NK-92 treated with Interleukin-12 subunit alpha and Interleukin-12 subunit beta, amount 100 ng/mL, for 24 hours (cell line): ENCODE results near the gene KIFC1.

Experiments
- DNase-seq: peaks from one replicate; lab custom pipeline; 2025; lab: John Stamatoyannopoulos, UW

KIFC1 gene

DNA sequence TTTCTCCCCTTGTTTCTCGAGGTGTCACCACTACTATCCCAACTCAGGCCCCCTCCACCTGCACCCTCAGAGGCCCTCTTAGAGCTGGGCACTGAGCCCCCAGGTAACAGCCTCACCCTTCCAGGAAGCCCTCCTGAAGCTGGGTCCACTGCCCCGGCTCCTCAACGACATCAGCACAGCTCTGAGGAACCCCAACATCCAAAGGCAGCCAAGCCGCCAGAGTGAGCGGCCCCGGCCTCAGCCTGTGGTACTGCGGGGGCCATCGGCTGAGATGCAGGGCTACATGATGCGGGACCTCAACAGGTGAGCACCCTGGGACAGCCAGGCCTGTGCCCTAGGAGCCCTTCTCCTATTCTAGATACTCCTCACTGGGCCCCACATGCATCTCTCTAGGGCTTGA, 49.8 kb downstream of the KIFC1 start:
- no peak for DNase-seq

- DNase-seq, result no peak
Observed at GRCh38 chr6:33442283-33442682, 50.7 kb downstream of the KIFC1 start.

DNA sequence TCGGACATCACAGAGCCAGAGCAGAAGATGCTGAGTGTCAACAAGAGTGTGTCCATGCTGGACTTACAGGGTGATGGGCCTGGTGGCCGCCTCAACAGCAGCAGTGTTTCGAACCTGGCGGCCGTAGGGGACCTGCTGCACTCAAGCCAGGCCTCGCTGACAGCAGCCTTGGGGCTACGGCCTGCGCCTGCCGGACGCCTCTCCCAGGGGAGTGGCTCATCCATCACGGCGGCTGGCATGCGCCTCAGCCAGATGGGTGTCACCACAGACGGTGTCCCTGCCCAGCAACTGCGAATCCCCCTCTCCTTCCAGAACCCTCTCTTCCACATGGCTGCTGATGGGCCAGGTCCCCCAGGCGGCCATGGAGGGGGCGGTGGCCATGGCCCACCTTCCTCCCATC, 51.4 kb downstream of the KIFC1 start:
- no peak for DNase-seq

DNA sequence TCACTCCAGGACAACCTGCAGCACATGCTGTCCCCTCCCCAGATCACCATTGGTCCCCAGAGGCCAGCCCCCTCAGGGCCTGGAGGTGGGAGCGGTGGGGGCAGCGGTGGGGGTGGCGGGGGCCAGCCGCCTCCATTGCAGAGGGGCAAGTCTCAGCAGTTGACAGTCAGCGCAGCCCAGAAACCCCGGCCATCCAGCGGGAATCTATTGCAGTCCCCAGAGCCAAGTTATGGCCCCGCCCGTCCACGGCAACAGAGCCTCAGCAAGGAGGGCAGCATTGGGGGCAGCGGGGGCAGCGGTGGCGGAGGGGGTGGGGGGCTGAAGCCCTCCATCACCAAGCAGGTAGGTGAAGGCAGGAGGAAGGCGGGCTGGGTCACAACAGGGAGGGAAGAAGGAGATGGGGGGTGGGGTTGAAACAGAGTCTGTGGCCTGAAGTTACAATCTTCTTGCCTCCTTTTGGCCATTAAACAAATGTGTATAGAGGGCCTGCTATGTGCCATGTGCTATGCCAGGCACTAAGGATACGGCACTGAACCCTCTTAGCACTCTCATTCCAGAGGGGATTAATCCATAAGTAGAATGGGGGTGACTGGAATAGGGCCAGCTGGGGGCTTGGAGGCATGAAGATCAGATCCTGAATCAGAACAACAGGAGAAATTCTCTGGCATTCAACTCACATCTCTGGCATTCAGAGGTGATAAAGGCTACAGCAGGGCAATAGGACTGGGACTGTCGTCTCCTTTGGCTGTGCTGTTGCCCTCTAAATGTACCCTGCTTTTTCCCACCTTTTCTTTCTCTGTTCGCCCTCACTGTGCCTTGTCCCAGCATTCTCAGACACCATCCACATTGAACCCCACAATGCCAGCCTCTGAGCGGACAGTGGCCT, 52.2 kb downstream of the KIFC1 start:
- no peak for DNase-seq

DNA sequence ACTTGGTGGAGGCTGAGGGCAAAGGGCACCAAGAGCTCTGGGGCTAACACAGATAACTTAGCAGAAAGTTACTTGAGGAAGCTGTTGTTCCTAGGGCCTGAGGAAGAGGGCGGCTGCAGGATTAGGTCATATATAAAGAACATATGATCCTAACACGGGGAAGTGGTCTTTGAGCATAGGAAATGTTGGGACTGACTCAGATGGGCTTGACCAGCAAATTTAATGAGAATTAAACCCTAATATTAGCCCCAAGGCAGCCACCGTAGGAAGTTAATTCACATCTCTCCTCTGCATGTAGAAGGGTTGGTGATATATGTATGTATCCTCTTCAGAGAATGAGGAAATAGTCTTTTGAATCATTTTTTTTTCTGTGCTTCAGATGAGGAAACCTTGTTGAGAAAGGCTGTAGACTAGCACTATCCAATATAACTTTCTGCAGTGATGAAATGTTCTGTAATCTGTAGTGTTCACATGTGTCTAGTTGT, 53.5 kb downstream of the KIFC1 start:
- DNase-seq, result no peak

GRCh38 chr6:33446356-33446755, 54.7 kb downstream of the KIFC1 start:
- DNase-seq, result no peak

- DNase-seq, result no peak
Observed at GRCh38 chr6:33450434-33450833, 58.8 kb downstream of the KIFC1 start.

- DNase-seq, result no peak
Observed at GRCh38 chr6:33451606-33452005, 60.0 kb downstream of the KIFC1 start.

DNA sequence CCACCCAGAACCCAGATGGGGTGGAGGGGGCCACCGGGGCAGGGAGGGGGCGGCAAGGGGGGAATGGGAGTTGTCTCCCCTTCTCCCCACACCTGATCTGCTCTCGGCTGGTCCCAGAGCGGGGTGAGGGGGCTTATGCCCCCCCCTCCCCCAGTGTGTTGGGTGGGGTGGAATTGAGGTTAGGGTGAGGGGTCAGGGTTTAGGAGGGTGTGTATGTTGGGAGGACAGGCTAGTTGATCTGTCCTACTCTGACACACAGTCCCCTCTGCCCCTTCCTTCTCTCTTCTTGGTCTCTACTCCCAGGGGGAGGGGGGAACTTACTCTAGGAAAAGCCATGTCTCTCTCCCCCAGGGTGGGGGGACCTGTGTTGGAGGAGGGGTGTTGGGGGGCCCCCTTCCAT, 60.9 kb downstream of the KIFC1 start:
- DNase-seq, result no peak

- DNase-seq, result no peak
Observed at GRCh38 chr6:33453393-33454008, 61.9 kb downstream of the KIFC1 start.

- peak; percentile 92 for DNase-seq
Observed at GRCh38 chr6:33454009-33454946, 62.7 kb downstream of the KIFC1 start, which contains the start of gene ZBTB9. Gene ZBTB9 (plus strand): TSS chr6:33454576. CDS start chr6:33455101, 525 bp downstream.

- no peak for DNase-seq
Observed at GRCh38 chr6:33455051-33455450, 63.4 kb downstream of the KIFC1 start.

DNA sequence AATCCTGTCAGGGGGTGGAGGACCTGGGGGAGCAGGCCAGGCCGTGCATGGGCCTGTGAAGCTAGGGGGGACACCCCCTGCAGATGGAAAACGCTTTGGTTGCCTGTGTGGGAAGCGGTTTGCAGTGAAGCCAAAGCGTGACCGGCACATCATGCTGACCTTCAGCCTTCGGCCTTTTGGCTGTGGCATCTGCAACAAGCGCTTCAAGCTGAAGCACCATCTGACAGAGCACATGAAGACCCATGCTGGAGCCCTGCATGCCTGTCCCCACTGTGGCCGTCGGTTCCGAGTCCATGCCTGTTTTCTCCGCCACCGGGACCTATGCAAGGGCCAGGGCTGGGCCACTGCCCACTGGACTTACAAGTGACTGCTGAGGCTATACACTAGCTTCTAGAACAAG, 64.5 kb downstream of the KIFC1 start:
- DNase-seq, result no peak

DNA sequence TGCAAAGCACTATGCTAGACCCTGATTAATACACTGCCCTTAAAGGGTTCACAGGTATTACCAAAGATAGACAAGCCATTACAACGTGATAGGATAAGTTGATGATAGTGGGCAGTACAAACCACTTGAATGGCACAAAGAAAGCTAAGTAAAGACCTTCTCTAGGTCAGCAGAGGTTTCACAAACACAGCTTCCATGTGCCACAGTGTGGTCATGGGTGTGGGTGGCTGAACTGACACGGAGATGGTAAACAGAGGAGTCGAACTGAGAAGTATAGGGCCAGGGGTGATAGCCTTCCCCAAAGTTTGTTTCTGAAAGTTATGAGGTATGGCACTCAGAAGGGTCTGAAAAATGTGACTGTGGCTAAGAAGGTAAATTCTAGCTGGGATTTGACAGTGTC, 67.1 kb downstream of the KIFC1 start:
- DNase-seq, result no peak

DNA sequence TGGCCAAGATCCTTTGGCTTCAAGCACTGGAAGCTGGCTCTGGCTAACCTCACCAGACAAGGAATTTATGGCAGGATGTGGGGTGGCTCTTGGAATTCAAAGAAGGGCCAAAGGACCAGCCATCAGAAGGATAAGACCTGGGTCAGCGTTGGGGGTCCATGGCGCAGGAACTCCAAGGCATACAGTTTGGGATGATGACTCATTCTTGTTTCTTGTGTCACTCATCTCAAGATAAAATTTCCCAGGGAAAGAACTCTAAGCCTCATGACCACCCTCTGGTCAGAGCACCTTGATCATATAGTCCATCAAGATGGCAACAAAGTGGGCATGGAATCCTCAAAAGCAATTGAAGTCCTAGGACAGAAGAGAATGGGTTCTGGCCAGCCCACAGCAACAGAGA, 67.6 kb downstream of the KIFC1 start:
- no peak for DNase-seq
